Measurements from ENCODE around the gene DZIP3.

Gene DZIP3

DNA sequence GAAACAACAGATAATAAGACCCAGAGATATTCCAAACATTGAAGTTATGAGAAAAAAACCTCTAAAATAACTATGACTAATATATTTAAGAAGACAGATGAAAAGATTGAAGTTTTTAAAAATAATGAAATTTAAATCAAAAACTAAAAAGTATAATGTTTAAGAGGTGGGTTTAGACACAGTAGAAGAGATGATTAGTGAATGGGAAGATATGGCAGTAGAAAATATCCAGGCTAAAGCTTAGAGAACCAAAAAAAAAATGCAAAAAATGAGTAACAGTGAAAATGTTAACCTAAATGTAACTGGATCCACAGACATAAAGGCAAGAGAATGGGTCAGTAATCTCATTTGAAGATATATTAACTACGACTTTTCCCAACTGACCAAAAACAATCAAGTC lies 115.5 kb downstream of the DZIP3 start:
- H3K9me3 Mint-ChIP-seq = peaks cover 13% of the 10 kb centered on the region
- DNase-seq (ENCODE audit: low spot score in 2 of 2) = no peak
- no peak for ATAC-seq
- no peak overlapping the region for H3K4me3 Mint-ChIP-seq
- H3K27ac Mint-ChIP-seq = no peak overlapping the region
- H3K4me1 Mint-ChIP-seq = no peaks in the 10 kb centered on the region
- H3K36me3 Mint-ChIP-seq = no peaks in the 10 kb centered on the region

GRCh38 chr3:108713009-108713516 lies 123.5 kb downstream of the DZIP3 start:
- no peak overlapping the region for H3K4me3 Mint-ChIP-seq
- ATAC-seq (no peak), DNase-seq (ENCODE audit: low spot score in 2 of 2) (no peak)
- H3K4me1 Mint-ChIP-seq = no peaks in the 10 kb centered on the region
- no peaks in the 10 kb centered on the region for H3K9me3 Mint-ChIP-seq
- H3K27ac Mint-ChIP-seq = no peak overlapping the region
- H3K36me3 Mint-ChIP-seq = no peaks in the 10 kb centered on the region

GRCh38 chr3:108713816-108714215 lies 124.3 kb downstream of the DZIP3 start:
- Mint-ChIP-seq H3K36me3 (no peaks in the 10 kb centered on the region), H3K9me3 (no peaks in the 10 kb centered on the region), H3K27ac (no peak overlapping the region), H3K4me1 (no peaks in the 10 kb centered on the region), H3K4me3 (no peak overlapping the region)
- DNase-seq (ENCODE audit: low spot score in 2 of 2) = no peak
- ATAC-seq = no peak

DNA sequence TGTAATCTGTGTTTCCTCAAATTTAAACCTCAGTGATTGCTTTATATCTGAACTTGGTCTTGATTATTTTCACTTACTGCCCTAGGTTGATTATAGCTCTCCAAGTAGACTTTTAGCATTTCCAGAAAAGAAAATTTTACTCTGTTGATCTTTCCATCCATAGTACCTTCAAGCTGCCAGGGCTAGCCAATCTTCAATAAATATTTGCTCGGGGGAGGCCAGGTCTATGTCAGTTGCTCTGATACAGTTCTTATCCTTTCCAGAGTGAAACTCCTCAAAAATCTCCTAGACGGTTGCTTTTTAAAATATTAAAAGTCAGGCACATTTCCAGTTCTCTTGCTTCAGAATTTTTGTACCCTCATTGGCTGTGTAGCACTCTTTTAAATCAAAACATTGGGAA lies 128.9 kb downstream of the DZIP3 start:
- no peaks in the 10 kb centered on the region for H3K9me3 Mint-ChIP-seq
- ATAC-seq = no peak

DNA sequence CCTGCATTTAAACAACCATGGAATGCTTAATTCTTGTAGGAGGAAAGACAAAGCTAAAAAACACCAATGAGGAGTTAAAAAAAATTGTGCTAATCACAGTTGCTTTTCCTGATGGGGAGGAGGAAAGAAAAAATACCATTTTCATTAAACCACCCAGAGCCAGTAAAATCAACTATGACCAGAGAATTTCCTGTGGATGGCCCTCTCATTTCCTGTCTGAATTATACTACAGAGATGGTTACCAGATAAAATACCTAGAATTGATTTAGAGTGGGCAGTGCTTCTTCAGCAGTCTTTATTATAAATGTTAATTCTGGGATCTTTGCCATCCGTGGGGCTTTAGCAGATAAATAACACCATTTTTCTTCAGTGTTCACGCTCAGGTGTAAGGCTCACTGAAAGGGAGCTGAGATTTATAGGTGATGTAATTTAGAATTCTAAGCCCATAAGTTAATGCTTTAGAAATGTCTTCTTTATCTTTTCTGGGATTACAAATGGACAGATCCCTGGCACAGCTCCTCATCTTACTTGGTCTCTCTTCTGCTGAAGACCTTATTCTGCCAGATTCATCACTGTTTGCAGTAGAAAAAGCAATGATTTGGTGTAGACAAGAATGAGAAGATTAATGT lies 129.8 kb downstream of the DZIP3 start:
- no peaks in the 10 kb centered on the region for H3K9me3 Mint-ChIP-seq
- peaks cover 8% of the 10 kb centered on the region for H3K4me1 Mint-ChIP-seq
- no peak overlapping the region for H3K27ac Mint-ChIP-seq
- no peak for ATAC-seq
- no peak overlapping the region for H3K4me3 Mint-ChIP-seq
- DNase-seq (ENCODE audit: low spot score in 2 of 2) = no peak
- no peaks in the 10 kb centered on the region for H3K36me3 Mint-ChIP-seq

More for the DNA sequence above, 128.9 kb downstream of the DZIP3 start:
- Mint-ChIP-seq H3K36me3 (no peaks in the 10 kb centered on the region), H3K4me1 (peaks cover 8% of the 10 kb centered on the region), H3K4me3 (no peak overlapping the region), H3K27ac (no peak overlapping the region)
- no peak for DNase-seq (ENCODE audit: low spot score in 2 of 2)

DNA sequence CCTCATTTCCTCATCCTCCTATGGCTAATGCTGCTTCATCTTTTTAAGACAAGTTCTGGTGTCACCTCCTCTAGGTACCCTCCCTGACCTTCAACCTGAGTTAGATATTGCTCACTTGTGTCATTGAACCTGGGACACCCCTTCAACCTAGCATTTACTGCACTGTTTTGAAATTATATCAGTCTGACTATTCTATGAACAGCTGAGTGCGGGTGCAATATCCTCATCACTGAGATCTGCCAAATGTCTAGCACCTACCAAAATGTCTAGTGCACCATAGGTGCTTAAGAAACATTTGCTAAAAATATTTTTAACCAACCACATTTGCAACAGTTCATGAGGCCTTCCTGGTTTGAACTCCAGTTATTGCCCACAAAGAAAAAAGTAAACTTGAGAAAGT lies 133.2 kb downstream of the DZIP3 start:
- H3K4me3 Mint-ChIP-seq = no peak overlapping the region
- H3K27ac Mint-ChIP-seq = no peak overlapping the region
- H3K36me3 Mint-ChIP-seq = no peaks in the 10 kb centered on the region
- no peak for DNase-seq (ENCODE audit: low spot score in 2 of 2)
- no peaks in the 10 kb centered on the region for H3K9me3 Mint-ChIP-seq
- ATAC-seq = peak; percentile 19
- H3K4me1 Mint-ChIP-seq = peaks cover 8% of the 10 kb centered on the region

- no peaks in the 10 kb centered on the region for H3K9me3 Mint-ChIP-seq
- peaks cover 8% of the 10 kb centered on the region for H3K4me1 Mint-ChIP-seq
- no peak overlapping the region for H3K4me3 Mint-ChIP-seq
- ATAC-seq (no peak), DNase-seq (ENCODE audit: low spot score in 2 of 2) (no peak)
- no peaks in the 10 kb centered on the region for H3K36me3 Mint-ChIP-seq
- no peak overlapping the region for H3K27ac Mint-ChIP-seq
These were observed 134.6 kb downstream of the DZIP3 start for GRCh38 chr3:108724101-108724500.

DNA sequence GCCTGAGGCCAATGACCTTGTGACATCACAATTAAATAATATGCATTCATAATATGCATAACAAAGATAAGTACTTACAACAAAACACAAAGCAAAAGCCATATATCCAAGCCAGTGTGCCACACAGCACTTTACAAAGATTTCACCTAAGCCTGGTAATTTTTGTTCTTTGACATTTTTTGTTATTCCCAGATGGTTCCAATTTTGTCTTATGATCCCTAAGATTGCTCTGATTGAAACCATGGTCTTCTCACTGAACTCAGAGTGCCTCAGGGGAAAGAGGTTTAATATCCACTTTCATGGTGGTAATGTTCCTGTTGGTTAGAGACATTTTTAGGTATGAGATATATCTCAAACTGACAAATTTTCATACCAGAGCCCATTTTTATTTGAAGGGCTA lies 138.6 kb downstream of the DZIP3 start:
- H3K36me3 Mint-ChIP-seq = no peaks in the 10 kb centered on the region
- DNase-seq (ENCODE audit: low spot score in 2 of 2) = no peak
- H3K4me1 Mint-ChIP-seq = no peaks in the 10 kb centered on the region
- H3K9me3 Mint-ChIP-seq = no peaks in the 10 kb centered on the region
- no peak overlapping the region for H3K27ac Mint-ChIP-seq
- no peak for ATAC-seq
- H3K4me3 Mint-ChIP-seq = no peak overlapping the region

DNA sequence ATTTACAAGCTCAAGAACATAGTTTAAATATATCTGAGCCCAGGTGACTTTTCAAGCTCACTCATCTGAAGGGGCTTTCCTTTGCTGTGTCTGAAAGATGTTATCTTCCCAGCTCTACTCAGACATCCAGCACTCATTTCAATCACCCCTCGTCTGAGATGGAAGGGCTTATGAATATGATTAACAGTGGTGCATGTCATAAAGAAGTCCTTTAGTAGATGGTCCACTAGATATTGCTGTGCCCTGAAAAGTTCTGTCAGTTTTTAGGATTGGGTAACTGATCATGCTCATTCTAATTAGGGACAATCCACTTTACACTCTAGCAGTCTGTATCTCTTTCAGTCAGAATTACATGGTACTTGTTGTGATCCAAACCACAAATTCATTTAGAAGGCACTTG lies 139.4 kb downstream of the DZIP3 start:
- no peak for ATAC-seq
- no peak overlapping the region for H3K27ac Mint-ChIP-seq
- H3K9me3 Mint-ChIP-seq = no peaks in the 10 kb centered on the region
- no peaks in the 10 kb centered on the region for H3K4me1 Mint-ChIP-seq
- DNase-seq (ENCODE audit: low spot score in 2 of 2) = no peak
- no peak overlapping the region for H3K4me3 Mint-ChIP-seq
- H3K36me3 Mint-ChIP-seq = no peaks in the 10 kb centered on the region

- no peak for ATAC-seq
- Mint-ChIP-seq H3K4me1 (no peaks in the 10 kb centered on the region), H3K4me3 (no peak overlapping the region), H3K36me3 (no peaks in the 10 kb centered on the region), H3K9me3 (no peaks in the 10 kb centered on the region), H3K27ac (no peak overlapping the region)
- no peak for DNase-seq (ENCODE audit: low spot score in 2 of 2)
These were observed 147.3 kb downstream of the DZIP3 start for GRCh38 chr3:108736821-108737220.

DNA sequence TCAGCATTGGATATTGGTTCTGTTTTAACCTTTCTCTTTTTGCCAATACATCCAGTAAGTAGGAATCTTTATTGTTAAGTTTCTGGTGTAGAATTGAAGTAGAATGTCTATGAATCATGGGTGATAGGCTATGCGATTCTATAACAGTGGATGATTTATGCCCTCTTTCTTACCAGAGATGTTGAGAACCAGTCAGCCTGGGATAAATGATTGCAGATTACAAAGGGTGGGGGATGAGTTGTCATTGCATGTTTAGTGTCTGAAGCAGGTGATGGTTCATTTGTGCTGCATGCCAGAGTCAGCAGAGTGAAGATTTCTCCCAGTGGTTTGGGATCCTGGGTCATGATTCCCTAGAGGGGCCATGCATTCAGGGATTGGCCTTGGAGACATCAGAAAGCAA lies 153.4 kb downstream of the DZIP3 start:
- Mint-ChIP-seq H3K9me3 (no peaks in the 10 kb centered on the region), H3K27ac (no peak overlapping the region), H3K4me1 (no peaks in the 10 kb centered on the region), H3K36me3 (no peaks in the 10 kb centered on the region), H3K4me3 (no peak overlapping the region)
- no peak for DNase-seq (ENCODE audit: low spot score in 2 of 2)
- ATAC-seq = no peak
